Hepatic stellate cell (primary cell): ENCODE measurements around the gene MARCHF5.
"Not testable (repeated sequence)": the region's sequence is repeated elsewhere in the genome, so short reads cannot be mapped to it uniquely, and the experiment has no call there.

ENCODE experiments used
- DNase-seq: peaks from one replicate; pipeline ENCODE4 v3.0.0; 2011; ENCODE audit warnings: low spot score

MARCHF5 gene

DNA sequence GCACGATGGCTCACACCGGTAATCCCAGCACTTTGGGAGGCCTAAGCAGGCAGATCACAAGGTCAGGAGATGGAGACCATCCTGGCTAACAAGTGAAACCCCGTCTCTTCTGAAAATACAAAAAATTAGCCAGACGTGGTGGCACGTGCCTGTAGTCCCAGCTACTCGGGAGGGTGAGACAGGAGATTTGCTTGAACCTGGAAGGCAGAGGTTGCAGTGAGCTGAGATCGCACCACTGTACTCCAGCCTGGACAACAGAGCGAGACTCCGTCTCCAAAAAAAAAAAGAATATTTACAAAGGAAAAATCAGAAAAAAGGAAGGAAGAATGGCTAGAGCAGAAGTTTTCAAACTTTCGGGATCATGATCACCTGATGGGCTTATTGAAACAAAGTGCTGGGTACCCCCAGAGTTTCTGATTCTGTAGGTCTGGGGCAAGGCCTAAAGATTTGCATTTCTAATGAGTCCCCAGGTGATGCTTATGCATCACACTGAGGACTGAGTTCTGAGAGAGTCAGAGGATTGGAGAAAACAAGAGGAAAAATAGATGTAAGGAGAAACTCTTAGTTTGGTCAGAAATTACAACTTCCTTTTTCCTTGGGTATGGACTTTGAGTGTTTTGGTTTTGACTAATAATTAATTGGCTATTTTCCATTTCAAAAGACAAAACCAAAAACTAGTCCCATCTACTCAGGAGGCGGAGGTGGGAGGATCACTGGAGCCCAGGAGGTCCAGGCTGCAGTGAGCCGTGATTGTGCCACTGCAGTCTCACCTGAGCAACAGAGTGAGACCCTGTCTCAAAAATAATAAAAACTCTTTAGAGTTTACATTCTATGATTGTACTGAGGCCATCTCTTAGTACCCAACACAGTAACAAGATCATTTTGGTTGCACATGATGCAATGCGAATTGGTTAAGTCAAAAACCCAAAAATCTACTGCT, 14.4 kb downstream of the MARCHF5 start:
- no peak for DNase-seq

DNA sequence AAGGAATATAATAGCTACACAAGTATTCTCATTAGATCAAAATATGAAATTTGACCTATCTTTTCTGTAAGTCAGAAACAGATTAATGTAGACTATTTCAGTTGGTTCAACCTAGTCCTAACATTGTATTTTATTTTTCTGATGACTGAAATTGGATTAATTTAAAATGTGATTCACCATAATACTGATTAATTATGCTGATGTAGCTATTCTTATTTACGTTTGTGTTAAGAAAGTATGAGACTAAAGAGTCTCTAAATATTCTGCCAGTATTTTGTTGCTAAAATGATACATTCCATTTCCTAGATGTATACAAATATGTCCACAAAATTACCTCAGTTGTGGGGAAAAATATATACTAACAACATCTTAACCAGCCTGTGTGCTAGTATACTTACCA, 18.3 kb downstream of the MARCHF5 start:
- DNase-seq = no peak

DNA sequence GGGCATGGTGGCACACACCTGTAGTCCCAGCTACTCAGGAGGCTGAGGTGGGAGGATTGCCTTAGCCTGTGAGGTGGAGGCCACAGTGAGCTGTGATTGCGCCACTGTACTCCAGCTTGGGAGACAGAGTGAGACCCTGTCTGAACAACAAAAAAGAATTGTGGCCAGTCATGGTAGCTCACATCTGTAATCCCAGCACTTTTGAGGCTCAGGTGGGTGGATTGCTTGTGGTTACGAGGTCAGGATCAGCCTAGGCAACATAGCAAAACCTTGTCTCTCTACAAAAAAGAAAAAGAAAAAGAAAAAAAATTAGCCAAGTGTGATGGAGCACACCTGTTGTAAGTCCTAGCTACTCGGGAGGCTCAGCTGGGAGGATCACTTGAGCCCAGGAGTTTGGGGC, 22.8 kb downstream of the MARCHF5 start:
- DNase-seq = no peak

DNA sequence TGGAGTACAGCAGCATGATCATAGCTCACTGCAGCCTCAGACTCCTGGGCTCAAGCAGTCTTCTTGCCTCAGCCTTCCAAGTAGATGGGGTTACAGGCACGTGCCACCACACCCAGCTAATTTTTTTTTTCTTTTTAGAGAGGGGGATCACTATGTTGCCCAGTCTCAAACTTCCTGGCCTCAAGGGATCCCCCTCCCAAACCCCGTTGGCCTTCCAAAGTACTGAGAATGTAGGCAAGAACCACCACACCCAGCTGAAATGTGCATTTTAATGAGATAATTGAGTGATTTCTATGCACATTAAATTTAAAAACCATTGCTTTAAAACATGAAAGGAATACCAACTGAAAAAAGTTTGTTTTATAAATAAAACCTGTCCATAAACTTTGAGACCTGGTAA, 25.6 kb downstream of the MARCHF5 start:
- DNase-seq = no peak

DNA sequence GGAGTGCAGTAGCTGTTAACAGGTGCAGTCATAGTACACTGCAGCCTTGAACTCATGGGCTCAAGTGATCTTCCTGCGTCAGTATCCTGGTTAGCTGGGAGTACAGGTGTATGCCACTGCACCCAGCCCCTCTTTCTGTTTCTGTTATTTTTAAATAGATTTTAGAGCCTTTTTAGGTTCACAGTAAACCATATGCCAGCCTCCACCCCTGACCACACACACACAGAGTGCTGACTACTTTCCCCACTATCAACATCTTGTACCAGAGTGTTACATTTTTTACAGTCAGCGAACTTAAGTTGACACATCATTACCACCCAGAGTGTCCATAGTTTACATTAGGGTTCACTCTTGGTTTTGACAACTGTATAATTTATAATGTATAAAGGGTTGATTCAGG, 32.1 kb downstream of the MARCHF5 start:
- DNase-seq = no peak

DNA sequence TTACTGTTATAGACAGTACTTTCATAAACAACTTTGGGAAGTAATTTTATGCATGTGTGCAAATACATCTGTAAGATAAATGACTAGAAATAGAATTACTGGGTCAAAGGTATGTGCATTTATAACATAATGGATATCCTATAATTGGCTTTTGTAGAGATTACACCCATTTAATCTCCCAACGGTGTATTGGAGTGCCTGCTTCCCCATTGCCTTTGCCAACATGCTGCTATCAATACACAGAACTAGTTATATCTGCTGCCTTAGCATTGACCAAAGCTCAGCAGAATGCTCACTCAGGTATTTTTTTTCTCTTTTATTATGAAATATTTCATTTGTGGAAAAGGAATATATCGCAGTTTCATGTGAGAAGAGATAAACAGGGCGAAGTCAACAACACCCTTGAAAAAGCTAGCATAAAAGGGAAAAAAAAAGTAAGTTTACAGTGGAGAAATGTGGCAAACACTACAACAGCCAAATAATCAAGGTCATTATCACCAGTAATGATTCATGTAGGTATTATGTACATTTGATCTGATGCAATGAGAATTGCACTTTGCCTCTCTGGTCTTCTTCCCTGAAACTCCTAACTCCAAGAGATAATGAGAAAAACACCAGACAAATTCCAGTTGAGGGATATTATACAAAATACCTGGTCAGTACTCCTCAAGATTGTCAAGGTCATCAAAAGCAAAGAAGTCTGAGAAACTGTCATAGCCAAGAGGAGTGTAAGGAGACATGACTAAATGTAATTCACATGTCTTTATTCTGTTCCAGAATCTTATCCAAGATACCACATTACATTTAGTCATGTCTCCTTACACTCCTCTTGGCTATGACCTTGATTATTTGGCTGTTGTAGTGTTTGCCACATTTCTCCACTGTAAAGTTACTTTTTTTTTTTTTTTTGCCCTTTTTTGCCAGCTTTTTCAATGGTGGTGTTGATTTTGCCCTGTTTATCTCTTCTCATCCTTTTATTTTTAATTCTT, 36.8 kb downstream of the MARCHF5 start:
- no peak for DNase-seq

DNA sequence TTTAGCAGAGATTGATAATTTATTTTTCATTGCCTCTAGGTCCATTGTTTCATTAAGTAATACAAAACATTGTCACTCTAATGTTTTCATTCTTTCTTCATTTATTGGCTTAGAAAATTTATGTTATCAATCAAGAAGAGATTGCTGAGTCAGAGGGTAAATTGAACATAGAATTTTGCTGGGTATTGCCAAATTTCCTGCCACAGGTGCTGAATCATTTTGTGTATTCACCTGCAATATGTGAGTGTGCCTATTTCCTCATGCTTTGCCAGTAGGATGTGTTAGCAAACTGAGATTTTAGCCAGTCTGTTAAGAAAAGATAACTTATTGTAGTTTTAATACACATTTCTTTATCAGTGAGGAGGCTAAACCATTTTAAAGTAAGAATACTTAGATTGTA, 38.0 kb downstream of the MARCHF5 start:
- DNase-seq = no peak

DNA sequence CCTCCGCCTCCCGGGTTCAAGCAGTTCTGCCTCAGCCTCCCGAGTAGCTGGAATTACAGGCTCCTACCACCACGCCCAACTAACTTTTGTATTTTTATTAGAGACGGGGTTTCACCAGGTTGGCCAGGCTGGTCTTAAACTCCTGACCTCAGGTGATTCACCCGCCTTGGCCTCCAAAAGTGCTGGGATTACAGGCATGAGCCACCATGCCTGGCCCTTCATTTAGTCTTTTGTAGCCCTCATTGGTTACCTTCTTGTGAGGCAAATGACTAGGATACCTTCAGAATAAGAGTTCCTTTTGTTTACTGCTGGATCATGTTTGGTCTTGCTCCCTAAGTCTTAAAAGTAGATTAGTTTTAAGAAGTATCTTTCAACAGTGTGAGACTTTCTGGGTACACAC, 39.0 kb downstream of the MARCHF5 start:
- not testable (repeated sequence) for DNase-seq

DNA sequence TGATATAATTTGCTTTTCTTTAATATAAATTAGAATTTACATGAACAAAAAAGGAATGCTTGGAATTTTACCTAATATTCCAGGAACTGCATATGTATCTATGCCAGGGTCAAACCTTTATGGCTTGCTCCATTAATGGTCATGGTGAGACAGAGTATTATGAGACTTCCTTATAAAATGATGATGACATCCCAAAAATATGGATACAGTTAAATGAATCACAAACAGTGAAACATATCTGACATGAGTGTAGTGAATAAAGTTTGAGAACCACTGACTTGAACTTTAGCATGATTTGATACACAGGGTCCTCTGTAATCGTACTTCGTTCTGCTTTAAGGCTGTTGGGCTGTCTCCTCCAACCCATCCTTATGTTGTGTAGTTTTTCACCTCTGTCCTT, 51.8 kb downstream of the MARCHF5 start:
- peak; percentile 34 for DNase-seq

DNA sequence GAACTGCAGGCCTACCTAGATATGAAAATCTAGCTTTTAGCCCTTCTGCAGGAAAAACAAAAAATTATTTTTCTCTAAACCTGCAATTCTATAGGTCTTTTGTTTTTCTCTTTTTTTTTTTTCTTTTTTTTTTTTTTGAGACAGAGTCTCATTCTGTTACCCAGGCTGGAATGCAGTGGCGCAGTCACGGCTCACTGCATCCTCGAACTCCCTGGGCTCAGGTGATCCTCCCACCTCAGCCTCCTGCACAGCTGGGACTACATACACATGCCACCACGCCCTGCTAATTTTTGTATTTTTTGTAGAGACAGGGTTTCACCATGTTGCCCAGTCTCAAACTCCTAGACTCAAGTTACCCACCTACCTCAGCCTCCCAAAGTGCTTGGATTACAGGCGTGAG, 54.6 kb downstream of the MARCHF5 start:
- DNase-seq = not testable (repeated sequence)

DNA sequence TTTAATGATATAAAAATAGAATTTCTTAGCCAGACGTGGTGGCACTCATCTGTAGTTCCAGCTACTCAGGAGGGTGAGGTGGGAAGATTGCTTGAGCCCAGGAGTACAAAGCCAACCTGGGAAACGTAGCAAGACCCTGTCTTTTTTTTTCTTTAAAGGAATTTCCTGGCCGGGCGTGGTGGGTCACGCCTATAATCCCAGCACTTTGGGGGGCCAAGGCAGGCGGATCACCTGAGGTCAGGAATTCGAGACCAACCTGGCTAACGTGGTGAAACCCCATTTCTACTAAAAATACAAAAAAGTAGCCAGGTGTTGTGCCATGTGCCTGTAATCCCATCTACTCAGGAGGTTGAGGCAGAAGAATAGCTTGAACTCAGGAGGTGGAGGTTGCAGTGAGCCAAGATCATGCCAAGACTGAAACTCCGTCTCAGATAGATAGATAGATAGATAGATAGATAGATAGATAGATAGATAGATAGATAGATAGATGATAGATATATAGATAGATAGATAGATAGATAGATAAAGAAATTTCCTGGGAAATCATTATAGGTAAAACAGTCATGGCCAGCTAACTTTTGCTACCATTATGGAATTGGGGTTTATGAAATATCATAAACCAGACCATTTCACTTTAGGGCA, 56.2 kb downstream of the MARCHF5 start:
- DNase-seq = not testable (repeated sequence)

DNA sequence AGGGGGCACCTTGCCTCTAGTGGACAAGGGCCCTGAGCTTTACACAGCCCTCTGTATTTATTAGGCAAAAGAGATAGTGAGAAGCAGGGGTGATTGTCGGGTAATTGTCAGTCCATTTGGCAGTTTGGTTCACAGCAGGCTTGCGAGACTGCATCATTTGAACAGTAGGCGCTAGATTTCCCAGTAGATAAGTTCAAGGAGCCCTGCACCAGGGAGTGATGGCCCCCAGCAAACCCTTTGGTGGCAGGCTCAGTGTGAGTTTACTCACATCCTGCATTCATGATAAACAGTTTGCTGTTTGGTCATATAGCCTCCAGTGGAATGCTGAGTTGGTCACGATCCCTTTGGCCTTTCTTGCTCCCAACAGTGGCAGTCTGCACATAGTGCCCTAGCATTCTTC, 59.4 kb downstream of the MARCHF5 start:
- DNase-seq = no peak

DNA sequence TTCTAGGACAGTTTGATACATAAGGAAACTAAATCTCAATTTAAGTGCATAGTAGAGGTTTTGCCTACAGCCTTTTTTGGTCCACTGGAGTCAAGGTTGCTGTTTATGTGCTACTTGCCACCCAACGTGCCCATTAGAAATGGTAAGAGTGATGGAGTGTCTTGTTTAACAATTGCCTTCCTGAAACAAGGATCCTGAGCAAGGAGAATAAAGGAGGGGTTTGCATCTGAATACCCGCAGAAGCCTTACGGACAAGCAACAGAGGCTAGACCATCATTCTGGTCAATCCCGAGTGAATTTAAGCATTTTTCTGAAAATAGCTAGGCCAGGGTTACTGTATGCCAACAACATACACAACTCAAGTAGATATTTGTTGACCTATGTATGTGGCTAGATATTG, 63.6 kb downstream of the MARCHF5 start:
- no peak for DNase-seq

DNA sequence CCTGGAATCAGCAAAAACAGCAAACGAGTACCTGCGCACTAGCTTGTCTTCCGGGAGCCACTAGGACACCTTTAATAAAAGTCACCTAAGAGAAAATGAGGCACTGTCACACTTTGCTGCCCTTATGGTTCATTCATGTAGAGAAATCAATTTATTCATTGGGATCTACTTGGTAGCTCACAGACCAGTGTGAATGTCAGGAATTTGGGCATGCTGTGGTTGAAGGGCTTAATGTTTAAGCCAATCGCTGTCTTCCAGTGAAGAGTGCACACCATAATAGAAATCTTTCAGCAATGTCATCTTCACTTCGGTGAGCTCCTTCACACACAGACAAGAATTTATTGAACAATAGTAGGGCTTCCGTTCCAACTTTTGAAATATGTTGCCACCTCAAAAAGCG, 65.1 kb downstream of the MARCHF5 start:
- no peak for DNase-seq

DNA sequence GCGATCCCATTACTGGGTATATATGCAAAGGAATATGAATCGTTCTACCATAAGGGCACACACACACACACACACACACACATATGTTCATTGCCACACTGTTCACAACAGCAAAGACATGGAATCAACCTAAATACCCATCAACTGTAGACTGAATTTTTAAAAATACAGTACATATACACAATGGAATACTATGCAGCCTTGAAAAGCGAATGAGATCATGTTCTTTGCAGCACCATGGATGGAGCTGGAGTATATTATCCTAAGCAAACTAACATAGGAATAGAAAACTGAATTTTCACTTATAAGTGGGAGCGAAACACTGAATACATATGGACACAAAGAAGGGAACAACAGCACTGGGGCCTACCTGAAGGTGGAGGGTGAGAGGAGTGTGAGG, 72.5 kb downstream of the MARCHF5 start:
- DNase-seq = no peak

DNA sequence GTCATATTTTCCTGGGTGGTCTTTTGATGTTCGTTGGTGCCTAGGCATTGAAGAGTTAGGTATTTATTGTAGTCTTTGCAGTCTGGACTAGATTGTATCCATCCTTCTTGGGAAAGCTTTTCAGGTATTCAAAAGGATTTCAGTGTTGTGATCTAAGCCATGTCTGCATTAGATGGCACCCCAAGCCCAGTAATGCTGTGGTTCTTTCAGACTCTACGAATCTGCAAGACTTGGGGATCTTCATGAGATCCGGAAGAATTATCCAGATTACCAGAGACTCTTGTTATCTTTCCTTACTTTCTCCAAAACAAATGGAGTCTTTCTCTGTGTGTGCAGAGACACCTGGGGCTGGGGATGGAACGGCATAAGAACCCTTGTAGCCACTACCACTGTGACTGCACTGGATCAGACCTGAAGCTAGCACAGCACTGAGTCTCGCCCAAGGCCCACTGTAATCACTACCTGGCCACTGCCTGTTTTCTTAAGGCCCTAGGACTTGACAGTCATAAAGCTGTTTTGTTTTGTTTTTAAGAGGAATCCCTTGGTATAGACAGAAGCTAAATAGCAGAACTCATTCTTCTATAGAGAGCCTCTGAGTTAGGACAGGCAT, 75.5 kb downstream of the MARCHF5 start:
- no peak for DNase-seq

DNA sequence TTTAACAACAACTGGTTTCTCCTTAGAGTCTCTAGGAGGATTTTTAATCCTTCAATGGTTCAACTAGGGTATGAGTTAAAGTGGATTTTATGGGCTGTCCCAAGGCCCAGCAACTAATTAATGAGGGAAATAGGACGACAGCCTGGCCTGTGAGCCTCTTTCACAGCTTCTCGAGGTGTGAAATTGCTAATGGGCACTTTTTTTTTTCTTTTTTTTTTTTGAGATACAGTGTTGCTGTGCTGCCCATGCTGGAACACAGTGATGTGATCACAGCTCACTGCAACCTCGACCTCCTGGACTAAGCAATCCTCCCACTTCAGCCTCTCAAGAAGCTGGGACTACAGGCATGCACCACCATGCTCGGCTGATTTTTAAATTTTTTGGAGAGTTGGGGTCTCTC, 87.0 kb downstream of the MARCHF5 start:
- no peak for DNase-seq

DNA sequence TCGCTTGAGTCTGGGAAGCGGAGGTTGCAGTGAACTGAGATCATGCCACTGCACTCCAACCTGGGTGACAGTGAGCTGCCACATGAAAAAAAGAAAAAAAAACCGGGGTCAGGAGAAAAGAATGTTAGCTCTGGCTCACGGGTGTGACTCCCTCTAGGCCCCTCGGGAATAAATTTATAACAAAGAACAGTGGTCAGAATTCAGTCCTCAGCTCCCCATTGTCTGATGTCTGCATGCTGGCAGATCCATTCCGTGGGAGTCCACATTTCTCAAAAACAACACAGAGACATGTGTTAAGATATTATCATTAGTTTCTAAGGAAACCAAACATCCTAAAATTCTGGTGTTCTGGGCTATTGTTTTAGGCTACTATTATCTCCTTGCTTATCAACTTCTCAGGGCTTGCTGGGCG, 90.6 kb downstream of the MARCHF5 start:
- no peak for DNase-seq

DNA sequence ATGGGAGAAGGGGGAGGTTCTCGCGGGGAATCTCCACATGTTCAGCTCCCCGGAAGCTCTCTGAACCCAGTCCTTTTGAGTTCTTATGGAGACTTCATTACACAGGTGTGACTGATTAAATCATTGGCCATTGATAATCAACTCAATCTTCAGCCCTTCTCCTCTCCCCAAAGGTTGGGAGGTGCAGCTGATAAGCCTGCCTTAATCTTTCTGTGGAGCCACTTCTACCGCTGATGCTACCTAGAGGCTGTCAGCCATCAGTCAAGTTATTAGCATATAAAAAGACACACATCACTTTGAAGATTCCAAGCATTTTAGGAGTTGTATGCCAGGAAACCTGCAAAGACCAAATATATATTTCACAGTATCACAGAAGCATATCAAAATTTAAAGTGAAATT, 91.7 kb downstream of the MARCHF5 start:
- no peak for DNase-seq

DNA sequence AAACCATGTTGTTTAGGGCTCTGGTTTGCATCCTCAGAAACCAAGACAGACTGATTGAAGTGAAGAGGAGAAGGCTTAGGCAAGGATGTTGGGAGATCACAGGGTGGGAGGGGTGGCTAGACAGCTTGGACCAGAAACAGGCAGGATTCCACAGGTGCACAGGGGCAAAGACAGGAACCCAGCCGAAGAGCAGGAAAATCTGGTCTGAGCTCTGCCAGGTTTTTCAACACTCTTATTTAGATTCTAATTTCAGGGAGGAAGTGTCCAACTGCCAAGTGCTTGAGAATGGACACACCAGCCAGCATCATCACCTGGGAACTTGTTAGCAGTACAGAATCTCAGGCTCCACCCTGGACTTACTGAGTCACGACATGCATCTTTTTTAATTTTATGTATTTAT, 93.8 kb downstream of the MARCHF5 start:
- no peak for DNase-seq

DNA sequence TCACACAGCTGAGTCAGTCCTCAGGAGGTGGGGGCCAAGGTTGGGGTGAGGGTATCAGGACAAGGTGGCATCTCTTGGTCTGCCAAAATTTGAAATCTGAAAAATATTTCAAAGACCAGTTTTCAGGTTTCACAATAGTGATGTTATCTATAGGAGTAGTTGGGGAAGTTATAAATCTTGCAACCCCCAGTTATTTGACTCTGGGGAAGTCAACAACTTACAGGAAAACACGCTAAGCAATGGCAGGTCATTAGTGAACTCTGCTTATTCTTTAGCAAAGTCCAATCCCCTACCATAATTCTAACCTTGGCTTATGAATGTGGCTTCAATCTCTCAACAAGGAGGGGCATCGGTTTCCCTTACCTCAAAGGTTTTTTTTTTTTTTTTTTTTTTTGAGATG, 94.9 kb downstream of the MARCHF5 start:
- DNase-seq = no peak
